Activated naive CD4-positive, alpha-beta T cell treated with anti-CD3 and anti-CD28 coated beads, Interleukin-2, amount 10 ng/mL, durations not matched to agents 7 days and 5 days (primary cell): Measurements from ENCODE around the gene PYCR2.
"Not testable (repeated sequence)": the region's sequence is repeated elsewhere in the genome, so short reads cannot be mapped to it uniquely, and the experiment has no call there.

Source experiments
- CTCF ChIA-PET: fragments of 350-600 bp; sonication (Branson Sonifier 250); formaldehyde crosslinking; loops from one replicate; lab custom pipeline; 2021; ENCODE audit warnings: antibody characterized with exemption; lab: Charles Lee
- DNase-seq: peaks from one replicate; pipeline ENCODE4 v3.0.0-alpha.2; 2020
- H3K27ac Mint-ChIP-seq: one replicate; pipeline ENCODE4 v1.8.0; 2021; ENCODE audit warnings: mild to moderate bottlenecking, moderate library complexity, mixed read lengths
- H3K27me3 Mint-ChIP-seq: one replicate; pipeline ENCODE4 v1.8.0; 2021; ENCODE audit warnings: mild to moderate bottlenecking, mixed read lengths
- H3K36me3 Mint-ChIP-seq: one replicate; pipeline ENCODE4 v1.8.0; 2021; ENCODE audit warnings: mixed read lengths
- H3K4me1 Mint-ChIP-seq: one replicate; pipeline ENCODE4 v1.8.0; 2021; ENCODE audit warnings: mixed read lengths
- H3K4me3 Mint-ChIP-seq: one replicate; pipeline ENCODE4 v1.8.0; 2021; ENCODE audit warnings: mild to moderate bottlenecking, moderate library complexity, mixed read lengths
- H3K9me3 Mint-ChIP-seq: one replicate; pipeline ENCODE4 v1.8.0; 2021; ENCODE audit warnings: mixed read lengths

Gene PYCR2

DNA sequence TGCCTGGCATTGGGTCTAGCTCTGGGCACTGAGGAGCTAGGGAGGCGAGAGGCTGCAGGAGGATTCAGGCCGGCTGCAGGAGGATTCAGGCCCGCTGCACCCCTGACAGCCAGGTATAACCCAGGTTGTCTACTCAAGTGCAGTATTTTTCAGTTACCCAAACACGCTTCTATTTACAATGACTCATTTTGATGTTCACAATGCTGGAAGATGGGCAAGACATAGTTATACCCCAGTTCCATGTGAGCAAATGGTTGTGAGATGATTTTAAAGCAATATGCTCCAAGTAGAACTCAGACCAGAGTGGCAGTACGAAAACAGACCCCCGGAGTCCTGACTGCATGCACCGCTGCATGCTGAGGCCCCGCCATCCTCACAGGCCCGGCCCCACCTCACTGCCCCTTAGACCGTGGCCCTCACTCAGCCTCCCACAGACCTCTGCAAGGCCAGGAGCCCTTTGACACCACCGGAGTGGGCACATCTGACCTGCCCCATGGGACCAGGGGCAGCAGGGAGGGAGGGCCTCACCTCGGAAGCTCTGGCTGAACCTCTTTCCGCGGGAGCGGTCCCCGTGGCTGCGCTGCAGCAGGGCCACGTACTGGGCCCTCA, 35.7 kb downstream of the PYCR2 start:
- no peak for DNase-seq
- Mint-ChIP-seq H3K27me3 (peaks cover 51% of the 10 kb centered on the region), H3K4me1 (peaks cover 25% of the 10 kb centered on the region), H3K4me3 (no peak overlapping the region), H3K27ac (no peak overlapping the region), H3K36me3 (no peaks in the 10 kb centered on the region), H3K9me3 (no peaks in the 10 kb centered on the region)
- CTCF ChIA-PET: interaction anchor here (2.3 kb wide), 1 partner anchor 11 kb away, joined by 9 read pairs; no protein-coding TSS in a partner anchor

DNA sequence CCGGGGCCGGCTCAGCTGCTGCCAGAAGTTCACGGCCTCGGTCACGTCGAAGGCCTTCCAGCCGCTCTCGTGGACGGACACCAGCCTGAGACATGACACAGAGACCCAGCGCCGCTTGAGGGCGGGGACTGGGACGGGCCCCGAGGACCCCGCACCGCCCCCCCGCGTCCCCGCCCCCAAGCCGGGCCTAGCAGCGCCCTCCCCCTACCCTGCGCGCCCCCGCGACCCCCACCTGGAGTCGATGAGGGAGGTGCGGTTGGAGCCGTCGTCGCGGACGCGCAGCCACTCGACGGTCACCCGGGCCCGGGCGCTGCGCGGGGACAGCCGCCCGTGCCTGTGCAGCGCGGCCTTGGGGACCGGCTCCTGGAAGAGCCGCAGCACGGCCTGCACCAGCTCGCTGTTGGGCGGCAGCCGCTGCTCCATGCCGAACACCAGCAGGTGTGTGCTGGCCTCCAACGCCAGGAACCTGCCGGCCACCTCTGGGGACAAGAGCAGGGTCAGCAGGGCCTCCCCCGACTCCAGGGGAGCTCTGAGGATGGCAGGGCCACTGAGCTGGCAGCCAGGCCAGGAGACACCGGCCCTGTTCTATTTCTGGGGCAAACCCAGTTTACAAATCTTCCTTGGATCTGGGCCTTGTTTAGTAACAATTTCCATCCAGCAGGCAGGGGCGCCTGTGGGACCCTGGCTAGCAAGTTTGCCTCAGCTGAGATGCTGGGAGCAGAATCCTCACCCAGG, 36.3 kb downstream of the PYCR2 start:
- Mint-ChIP-seq H3K4me1 (peaks cover 29% of the 10 kb centered on the region), H3K27me3 (peaks cover 47% of the 10 kb centered on the region)
- not testable (repeated sequence) for DNase-seq, H3K36me3 Mint-ChIP-seq, H3K9me3 Mint-ChIP-seq, H3K27ac Mint-ChIP-seq, H3K4me3 Mint-ChIP-seq
- CTCF ChIA-PET: interaction anchor here (2.3 kb wide), 1 partner anchor 10 kb away, joined by 9 read pairs; no protein-coding TSS in a partner anchor

DNA sequence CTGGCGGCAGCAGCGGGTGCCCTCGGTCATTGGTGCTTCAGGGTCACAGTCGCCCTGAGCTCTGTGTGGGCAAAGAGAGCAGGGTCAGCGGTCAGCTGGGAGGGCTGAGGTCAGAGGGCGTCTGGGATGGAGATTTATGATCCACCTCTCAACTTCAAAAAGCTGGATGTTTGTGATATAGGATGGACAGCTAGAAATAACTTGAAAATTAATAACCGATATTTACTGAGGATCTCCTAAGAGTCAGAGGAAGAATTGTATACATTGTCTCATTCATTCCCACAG, 37.1 kb downstream of the PYCR2 start:
- Mint-ChIP-seq H3K36me3 (peaks cover 2% of the 10 kb centered on the region), H3K9me3 (no peaks in the 10 kb centered on the region), H3K27me3 (peaks cover 45% of the 10 kb centered on the region), H3K27ac (no peak overlapping the region), H3K4me3 (no peak overlapping the region), H3K4me1 (peaks cover 29% of the 10 kb centered on the region)
- CTCF ChIA-PET: no interaction called here
- DNase-seq: no peak

GRCh38 chr1:225886159-225887029, 37.7 kb downstream of the PYCR2 start:
- DNase-seq: no peak
- peaks cover 40% of the 10 kb centered on the region for H3K27me3 Mint-ChIP-seq
- H3K27ac Mint-ChIP-seq: no peak overlapping the region
- peaks cover 2% of the 10 kb centered on the region for H3K36me3 Mint-ChIP-seq
- CTCF ChIA-PET: no interaction called here
- H3K4me3 Mint-ChIP-seq: no peak overlapping the region
- no peaks in the 10 kb centered on the region for H3K9me3 Mint-ChIP-seq
- H3K4me1 Mint-ChIP-seq: peaks cover 25% of the 10 kb centered on the region

DNA sequence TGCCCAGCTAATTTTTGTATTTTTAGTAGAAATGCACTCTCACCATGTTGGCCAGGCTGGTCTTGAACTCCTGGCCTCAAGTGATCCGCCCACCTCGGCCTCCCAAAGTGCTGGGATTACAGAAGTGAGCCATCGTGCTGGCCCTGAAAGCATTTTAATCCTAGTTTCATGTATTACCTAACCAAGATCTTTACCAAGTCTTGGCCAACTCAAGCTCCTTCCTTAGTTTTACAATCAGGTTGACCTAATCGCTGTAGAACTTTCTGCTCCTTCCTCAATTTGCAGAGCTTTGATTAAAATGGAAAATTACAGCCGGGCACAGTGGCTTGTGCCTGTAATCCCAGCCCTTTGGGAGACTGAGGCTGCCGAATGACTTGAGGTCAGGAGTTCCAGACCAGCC, 38.7 kb downstream of the PYCR2 start:
- Mint-ChIP-seq H3K36me3 (peaks cover 11% of the 10 kb centered on the region), H3K27me3 (peaks cover 33% of the 10 kb centered on the region), H3K27ac (no peak overlapping the region), H3K4me3 (no peak overlapping the region), H3K4me1 (peaks cover 28% of the 10 kb centered on the region), H3K9me3 (no peaks in the 10 kb centered on the region)
- DNase-seq: no peak
- CTCF ChIA-PET: no interaction called here

GRCh38 chr1:225883616-225884265, 40.3 kb downstream of the PYCR2 start:
- Mint-ChIP-seq H3K27ac (peak overlapping the region; percentile 42), H3K4me1 (peaks cover 39% of the 10 kb centered on the region), H3K4me3 (peak overlapping the region; percentile 96), H3K27me3 (peaks cover 19% of the 10 kb centered on the region), H3K36me3 (peaks cover 25% of the 10 kb centered on the region), H3K9me3 (no peaks in the 10 kb centered on the region)
- CTCF ChIA-PET: interaction anchor here (0.8 to 1.9 kb wide), 3 partner anchors 8 to 105 kb away, joined by 3 to 12 read pairs (median 7); partner anchors contain the start of gene SRP9
- no peak for DNase-seq

DNA sequence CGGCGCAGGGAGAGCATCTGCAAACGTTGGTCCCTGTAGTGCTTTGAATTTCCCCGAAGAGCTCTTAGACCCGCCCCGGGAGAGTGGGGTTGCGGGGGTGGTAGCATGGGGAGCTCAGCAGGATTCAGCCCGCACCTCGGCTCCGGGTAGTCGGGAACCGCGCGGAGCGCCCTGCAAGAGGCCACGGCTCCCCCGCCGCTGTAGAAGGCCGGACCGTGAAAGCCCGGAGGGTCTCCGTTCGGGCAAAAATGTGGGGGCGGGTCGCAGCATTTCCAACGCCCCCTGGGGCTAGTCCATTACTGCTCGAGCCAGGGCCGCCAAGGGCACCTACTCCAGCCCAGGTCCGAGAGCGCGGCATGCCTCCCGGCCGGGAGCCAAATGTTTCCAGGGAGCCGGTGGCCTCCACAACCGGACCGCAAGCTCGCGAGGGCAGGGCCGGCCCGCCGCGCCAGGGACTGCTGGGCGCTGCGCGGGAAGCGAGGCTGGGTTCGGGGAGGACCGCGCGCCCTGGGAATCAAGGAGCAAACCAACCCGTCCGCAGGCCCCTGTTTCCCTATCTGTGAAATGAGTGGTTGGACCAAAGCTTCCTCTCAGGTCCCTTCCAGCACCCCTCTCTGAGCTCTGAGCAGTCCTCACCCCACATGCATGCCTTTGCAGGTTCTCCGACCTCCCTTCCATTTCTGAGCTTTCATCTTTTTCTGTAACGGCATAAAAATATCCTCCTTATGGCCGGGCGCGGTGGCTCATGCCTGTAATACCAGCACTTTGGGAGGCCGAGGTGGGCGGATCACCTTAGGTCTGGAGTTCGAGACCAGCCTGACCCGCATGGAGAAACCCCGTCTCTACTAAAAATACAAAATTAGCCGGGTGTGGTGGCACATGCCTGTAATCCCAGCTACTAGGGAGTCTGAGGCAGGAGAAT, 41.1 kb downstream of the PYCR2 start:
- peaks cover 31% of the 10 kb centered on the region for H3K36me3 Mint-ChIP-seq
- H3K27me3 Mint-ChIP-seq: peaks cover 15% of the 10 kb centered on the region
- peak overlapping the region; percentile 96 for H3K4me3 Mint-ChIP-seq
- DNase-seq: peak; percentile 57
- peaks cover 44% of the 10 kb centered on the region for H3K4me1 Mint-ChIP-seq
- peak overlapping the region; percentile 96 for H3K27ac Mint-ChIP-seq
- H3K9me3 Mint-ChIP-seq: no peaks in the 10 kb centered on the region
- CTCF ChIA-PET: interaction anchor here (0.8 to 2.3 kb wide), 9 partner anchors 9 to 409 kb away, joined by 3 to 12 read pairs (median 5); partner anchors contain the start of gene SRP9

GRCh38 chr1:225881959-225882693, 41.9 kb downstream of the PYCR2 start, which contains the start of gene TMEM63A:
TMEM63A (minus strand) TSS chr1:225882380; CDS start chr1:225877580, 4,800 bp downstream.
- peak; percentile 96 for DNase-seq
- Mint-ChIP-seq H3K27me3 (peaks cover 11% of the 10 kb centered on the region), H3K36me3 (peaks cover 39% of the 10 kb centered on the region), H3K9me3 (no peaks in the 10 kb centered on the region), H3K27ac (peak within 1 kb of the TSS; percentile 96), H3K4me1 (peaks cover 52% of the 10 kb centered on the region), H3K4me3 (peak within 1 kb of the TSS; percentile 96)
- CTCF ChIA-PET: interaction anchor here (0.9 to 2.3 kb wide), 12 partner anchors 9 to 408 kb away, joined by 3 to 12 read pairs (median 6); partner anchors contain the start of gene SRP9

- peak overlapping the region; percentile 96 for H3K27ac Mint-ChIP-seq
- CTCF ChIA-PET: interaction anchor here (0.6 to 2.3 kb wide), 12 partner anchors 9 to 407 kb away, joined by 3 to 7 read pairs (median 4); partner anchors contain the start of gene SRP9
- H3K4me1 Mint-ChIP-seq: peaks cover 60% of the 10 kb centered on the region
- no peaks in the 10 kb centered on the region for H3K9me3 Mint-ChIP-seq
- peaks cover 46% of the 10 kb centered on the region for H3K36me3 Mint-ChIP-seq
- peaks cover 4% of the 10 kb centered on the region for H3K27me3 Mint-ChIP-seq
- peak; percentile 76 for DNase-seq
- H3K4me3 Mint-ChIP-seq: peak overlapping the region; percentile 96
Measured at GRCh38 chr1:225881081-225881958, 42.7 kb downstream of the PYCR2 start.

- H3K27me3 Mint-ChIP-seq: peaks cover 4% of the 10 kb centered on the region
- H3K4me1 Mint-ChIP-seq: peaks cover 67% of the 10 kb centered on the region
Measured at GRCh38 chr1:225880636-225881035, 43.4 kb downstream of the PYCR2 start.

GRCh38 chr1:225880222-225880588, 43.8 kb downstream of the PYCR2 start:
- CTCF ChIA-PET: interaction anchor here (0.7 to 2.3 kb wide), 9 partner anchors 8 to 406 kb away, joined by 3 to 7 read pairs (median 4); partner anchors contain the start of gene SRP9
- Mint-ChIP-seq H3K27ac (peak overlapping the region; percentile 96), H3K36me3 (peaks cover 56% of the 10 kb centered on the region), H3K27me3 (peaks cover 4% of the 10 kb centered on the region), H3K4me1 (peaks cover 71% of the 10 kb centered on the region), H3K9me3 (no peaks in the 10 kb centered on the region), H3K4me3 (peak overlapping the region; percentile 96)
- DNase-seq: no peak

More at GRCh38 chr1:225880636-225881035, 43.4 kb downstream of the PYCR2 start:
- H3K27ac Mint-ChIP-seq: peak overlapping the region; percentile 96
- CTCF ChIA-PET: interaction anchor here (0.6 to 2.3 kb wide), 10 partner anchors 9 to 406 kb away, joined by 3 to 7 read pairs (median 4); partner anchors contain the start of gene SRP9
- peak overlapping the region; percentile 96 for H3K4me3 Mint-ChIP-seq
- no peaks in the 10 kb centered on the region for H3K9me3 Mint-ChIP-seq
- no peak for DNase-seq
- H3K36me3 Mint-ChIP-seq: peaks cover 51% of the 10 kb centered on the region
